GM18909 (cell line): ENCODE results near the gene CNBD2.
"Not testable (repeated sequence)": the region's sequence is repeated elsewhere in the genome, so short reads cannot be mapped to it uniquely, and the experiment has no call there.

Experiments
- ATAC-seq: cut with Tn5 transposase; IDR thresholded peaks from one replicate; pipeline ENCODE4 v1.9.1; 2021; ENCODE audit warnings: mild to moderate bottlenecking; ENCODE audit not compliant: unreplicated experiment, poor library complexity

The CNBD2 gene

DNA sequence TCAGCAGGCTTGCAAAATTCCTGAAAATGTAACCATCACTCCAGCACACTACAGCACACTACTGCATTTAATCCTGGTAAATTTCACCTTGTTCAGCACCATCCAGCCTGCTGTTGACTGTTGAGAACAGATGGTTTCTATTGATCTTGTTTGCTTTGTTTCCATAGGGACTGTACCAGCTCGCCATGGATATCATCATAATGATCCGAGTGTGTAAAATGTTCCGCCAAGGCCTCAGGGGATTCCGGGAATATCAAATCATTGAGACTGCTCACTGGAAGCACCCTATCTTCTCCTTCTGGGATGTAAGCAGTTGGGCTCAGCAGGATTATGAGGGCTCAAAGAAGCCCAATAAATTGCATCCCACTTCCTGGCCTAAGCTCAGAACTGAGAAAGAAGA, 4.1 kb downstream of the CNBD2 start:
- ATAC-seq = no peak

DNA sequence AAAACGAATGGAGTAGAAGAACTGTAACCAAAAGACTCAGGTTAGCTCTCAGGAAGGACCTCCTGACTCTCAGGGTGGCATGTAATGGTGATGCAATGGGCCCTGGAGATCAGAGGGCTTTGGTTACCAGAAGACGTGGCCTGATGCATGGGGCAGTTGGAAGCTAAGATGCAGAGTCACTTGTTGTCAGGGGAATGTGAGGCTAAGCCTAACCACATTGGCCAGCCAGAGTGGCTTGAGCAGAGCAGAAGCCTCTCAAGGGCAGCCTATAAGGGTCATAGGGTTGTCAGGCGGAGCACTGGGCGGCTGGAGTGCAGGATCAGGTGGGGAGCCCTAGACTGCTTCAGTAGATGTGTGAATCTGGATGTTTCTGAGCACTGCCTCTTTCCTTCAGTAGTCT, 5.9 kb downstream of the CNBD2 start:
- no peak for ATAC-seq

DNA sequence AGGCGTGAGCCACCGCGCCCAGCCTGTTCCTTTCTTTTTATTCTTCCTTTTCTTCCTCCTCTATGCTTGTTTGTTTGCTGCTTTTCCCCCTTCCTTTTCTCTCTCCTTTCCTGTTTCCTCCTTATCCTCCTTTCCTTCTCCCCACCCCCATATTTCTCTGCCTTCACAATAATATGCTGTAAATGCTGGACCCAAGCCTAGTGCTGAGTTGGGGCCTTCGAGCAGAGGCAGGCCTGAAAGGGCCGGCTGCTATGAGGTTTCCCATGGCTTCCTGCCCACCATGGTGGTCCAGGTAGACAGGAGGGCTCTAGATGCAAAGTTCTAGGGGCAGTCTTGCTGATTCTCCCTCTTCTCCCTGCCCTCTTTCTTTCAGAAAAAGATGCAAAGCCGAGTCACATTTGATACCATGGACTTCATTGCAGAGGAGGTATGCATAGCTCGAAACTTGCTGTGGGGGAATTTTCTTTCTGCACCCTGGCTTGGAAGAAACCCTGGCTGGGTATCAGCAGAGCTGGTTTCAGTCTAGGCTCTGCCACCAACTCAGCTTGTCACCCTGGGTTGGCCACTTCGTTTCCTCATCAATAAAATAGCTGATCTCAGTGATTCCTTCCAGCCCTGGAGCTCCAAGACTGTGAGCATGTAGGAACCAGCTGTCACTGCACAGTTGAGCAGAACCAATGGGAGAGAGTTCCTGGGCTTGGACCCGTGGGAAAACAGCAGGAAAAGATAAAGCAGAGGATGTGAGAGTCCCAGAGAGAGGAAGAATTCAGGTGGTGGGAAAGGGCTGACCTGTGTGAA, 7.4 kb downstream of the CNBD2 start:
- ATAC-seq = no peak

DNA sequence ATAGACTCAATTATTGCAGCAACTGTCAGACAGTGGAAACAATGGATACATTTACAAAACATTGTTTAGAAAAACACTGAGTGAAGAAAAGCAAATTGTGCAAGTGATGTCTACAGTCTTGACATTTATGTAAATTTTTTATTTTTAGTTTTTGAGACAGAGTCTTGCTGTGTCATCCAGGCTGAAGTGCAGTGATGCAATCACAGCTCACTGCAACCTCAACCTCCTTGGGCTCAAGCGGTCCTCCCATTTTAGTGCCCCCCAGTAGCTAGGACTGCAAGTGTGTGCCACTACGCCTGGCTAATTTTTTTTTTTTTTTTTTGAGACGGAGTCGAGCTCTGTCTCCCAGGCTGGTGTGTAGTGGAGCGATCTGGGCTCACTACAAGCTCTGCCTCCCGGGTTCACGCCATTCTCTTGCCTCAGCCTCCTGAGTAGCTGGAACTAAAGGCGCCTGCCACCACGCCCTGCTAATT, 9.7 kb downstream of the CNBD2 start:
- ATAC-seq = no peak

DNA sequence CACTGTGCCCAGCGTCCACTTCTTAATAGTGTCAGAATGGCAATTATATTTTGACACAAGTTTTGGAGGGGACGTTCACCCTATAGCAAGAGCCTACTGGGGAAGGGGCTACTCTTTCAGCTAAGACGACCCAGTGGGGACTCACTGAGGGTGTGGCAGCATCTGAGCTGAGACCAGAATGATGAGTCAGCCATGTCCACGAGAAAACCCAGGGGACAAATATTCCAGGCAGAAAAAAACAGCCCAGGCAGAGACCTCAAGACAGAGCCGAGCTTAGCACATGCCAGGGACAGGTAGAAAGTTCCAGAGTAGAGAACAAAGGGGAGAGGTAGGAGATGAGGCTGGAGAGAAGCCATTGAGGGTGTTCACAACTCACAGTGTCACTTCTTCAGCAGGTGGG, 11.2 kb downstream of the CNBD2 start:
- ATAC-seq = no peak

DNA sequence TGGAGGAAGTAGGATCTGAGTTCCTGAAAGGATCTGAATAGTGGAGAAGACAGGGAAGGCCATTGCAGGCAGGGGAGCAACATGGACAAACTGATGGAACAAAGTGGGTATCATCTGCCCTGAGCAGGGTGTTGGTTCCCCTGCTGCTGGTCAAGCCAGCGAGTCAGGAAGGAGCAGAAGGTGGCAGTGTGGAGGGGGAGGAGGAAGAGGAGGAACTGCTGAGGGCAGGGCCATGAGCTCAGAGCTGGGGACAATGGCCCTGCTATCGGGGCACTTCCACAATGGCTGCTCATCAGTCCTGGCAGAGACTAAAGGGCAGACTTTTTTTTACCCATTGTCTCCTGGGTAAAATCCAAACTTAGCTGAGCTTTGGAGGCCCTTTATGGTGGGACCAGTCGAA, 13.6 kb downstream of the CNBD2 start:
- no peak for ATAC-seq

DNA sequence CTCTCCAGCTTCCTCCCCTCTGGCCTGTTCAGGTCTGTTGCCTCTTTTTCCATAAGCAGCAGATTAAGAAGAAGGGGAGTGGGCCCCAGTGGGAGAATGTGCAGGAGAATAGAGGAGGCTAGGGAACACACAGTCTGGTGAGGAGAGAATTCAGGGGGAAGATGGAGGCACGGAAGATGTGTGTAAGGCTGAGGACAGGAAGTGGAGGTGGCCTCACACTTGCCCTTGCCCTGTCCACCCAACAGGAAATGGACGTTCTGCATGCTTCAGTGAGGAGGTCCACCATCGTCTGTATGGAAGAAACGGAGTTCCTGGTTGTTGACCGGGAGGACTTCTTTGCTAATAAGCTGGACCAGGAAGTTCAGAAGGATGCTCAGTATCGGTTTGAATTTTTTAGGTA, 16.0 kb downstream of the CNBD2 start:
- ATAC-seq = no peak

DNA sequence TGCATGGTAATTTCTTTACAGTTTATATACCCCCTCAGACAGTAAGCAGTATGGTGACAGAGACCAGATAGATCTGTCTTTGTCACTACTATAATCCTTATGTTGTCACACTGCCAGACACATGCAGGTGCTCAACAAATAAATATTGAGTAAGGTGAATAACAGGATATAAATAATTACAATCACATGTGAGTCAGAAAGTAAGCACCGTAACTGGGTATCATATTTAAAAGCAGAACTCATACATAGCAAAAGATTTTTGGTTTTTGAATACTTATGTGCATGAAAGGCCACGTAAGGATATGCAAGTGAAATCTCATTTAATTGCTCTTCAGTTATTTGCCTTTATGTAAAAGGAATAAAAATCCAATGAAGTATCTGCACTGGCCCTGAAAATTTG, 17.4 kb downstream of the CNBD2 start:
- no peak for ATAC-seq

DNA sequence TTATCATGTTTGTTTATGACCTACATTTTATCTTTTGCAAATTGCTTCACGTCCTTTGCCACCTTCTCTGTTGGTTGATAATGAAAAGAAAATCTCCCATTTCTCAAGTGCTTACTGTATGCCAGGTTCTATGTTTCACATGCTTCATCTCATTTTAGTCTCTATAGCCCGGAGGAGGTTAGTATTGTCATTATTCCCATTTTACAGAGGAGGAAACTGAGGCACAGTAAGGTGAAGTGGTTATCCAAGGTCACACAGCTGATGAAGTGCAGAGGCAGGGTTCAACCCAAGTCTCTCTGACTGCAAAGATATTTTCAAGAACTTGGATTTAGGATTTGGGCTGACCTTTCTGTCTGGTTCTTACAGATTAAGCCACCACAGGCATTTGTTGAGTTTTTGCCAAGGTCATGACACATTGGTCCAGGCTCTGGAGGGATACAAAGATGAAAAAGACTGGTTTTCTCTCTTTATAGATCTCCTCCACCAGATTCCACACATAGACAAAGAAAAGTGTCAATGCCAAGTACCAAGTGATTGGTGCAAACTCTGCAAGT, 20.6 kb downstream of the CNBD2 start:
- no peak for ATAC-seq

DNA sequence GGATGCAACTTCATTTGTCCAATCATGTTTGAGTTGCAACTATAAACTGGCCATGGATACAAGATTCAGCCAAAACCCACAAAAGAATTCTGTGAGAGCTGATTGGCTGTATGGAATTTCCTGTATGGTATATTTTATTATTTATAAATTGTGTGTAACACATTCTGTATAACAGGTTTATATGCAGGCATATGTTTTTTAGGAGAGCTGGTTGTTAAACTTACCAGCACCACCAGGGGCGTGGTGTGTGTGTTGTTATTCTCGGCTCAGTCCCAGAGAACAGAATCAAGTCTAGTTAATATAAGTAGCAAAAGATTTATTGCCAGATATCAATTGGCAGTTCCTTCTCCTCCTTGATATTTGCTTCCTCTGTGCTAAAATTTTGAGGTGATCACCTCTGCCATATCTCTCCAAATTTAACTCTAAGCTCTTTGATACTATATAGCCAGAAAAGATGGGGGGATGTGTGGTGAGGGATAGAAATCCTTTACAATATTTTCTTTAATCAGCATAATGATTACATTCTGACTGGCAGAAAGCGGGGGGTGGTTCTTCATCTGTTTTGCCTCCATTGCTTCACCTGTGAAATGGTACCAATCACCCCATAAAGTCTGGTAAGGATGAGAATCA, 22.9 kb downstream of the CNBD2 start:
- no peak for ATAC-seq

DNA sequence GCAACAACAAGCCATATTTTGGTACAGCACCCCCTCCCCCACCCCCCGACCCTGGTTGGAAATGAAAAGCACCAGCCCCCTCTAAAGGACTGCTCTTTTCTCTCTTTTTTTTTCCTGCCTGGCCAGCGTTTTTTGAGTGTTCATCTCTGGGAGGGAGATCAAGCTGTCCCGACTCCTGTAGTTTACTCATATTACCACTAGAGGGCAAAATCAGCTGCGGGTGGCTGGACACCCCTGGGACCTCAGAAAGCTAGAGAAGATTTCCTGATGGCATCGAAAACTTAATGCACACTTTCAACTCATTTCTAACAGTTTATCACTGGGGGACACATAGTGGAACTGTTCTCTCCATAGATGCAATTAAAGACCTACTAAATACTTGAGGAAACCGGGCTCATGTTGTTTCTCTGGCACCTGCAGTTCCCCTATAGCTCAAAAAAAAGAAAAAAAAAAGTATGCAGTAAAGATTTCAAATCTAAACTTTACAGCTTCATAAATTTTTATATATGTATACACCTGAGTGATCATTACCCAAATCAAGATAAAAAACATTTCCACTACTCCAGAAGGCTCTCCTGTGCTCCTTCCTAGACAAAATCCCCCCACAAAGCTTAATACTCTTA, 24.4 kb downstream of the CNBD2 start:
- ATAC-seq = no peak

DNA sequence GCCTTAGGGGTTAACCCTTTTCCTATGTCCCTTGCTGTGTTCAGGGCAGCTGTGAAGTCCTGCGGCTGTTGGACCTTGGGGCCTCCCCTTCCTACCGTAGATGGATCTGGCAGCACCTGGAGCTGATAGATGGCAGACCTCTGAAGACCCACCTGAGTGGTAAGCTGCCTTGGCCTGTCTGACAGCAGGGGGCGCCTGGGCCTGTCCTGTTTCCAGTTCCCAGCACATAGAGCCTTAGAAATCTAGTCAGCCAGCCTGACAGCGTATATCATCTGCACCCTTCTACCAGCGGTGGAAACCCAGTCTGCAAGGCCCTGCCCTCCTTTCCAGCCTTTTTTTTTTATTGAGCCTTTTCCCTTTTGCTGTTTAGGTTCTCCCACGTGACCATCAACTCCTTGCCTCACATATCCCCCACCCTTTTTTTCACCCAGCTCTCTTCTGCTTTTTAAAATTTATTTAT, 26.6 kb downstream of the CNBD2 start:
- no peak for ATAC-seq

DNA sequence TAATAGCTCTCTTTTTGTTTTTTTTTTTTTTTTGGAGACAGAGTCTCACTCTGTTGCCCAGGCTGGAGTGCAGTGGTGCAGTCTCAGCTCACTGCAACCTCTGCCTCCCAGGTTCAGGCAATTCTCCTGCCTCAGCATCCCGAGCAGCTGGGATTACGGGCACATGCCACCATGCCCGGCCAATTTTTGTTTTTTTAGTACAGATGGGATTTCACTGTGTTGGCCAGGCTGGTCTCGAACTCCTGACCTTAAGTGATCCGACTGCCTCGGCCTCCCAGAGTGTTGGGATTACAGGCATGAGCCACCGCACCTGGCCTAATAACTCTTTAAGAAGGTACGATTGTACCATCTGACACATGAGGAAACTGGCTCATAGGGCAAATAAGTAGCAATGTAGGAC, 28.1 kb downstream of the CNBD2 start:
- not testable (repeated sequence) for ATAC-seq

DNA sequence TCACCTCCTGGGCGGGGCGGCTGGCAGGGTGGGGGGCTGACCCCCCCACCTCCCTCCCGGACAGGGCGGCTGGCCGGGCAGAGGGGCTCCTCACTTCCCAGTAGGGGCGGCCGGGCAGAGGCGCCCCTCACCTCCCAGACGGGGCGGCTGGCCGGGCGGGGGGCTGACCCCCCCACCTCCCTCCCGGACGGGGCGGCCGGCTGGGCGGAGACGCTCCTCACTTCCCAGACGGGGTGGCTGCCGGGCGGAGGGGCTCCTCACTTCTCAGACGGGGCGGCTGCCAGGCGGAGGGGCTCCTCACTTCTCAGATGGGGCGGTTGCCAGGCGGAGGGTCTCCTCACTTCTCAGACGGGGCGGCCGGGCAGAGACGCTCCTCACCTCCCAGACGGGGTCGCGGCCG, 32.9 kb downstream of the CNBD2 start:
- ATAC-seq = not testable (repeated sequence)

DNA sequence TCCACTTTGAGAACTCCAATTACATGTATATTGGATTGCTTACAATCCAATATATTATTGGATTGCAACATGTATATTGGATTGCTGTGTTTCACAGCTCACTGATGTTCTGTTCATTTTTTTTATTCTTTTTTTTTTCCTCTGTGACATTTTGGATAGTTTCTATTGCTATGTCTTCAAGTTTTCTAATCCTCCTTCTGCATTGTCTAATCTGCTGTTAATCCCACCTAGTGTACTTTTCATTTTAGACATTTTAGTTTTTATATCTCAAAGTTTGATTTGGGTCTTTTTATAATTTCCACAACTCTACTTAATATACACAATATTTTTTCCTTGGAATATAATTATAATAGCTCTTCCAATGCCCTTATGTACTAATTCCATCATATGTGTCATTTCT, 34.5 kb downstream of the CNBD2 start:
- no peak for ATAC-seq

DNA sequence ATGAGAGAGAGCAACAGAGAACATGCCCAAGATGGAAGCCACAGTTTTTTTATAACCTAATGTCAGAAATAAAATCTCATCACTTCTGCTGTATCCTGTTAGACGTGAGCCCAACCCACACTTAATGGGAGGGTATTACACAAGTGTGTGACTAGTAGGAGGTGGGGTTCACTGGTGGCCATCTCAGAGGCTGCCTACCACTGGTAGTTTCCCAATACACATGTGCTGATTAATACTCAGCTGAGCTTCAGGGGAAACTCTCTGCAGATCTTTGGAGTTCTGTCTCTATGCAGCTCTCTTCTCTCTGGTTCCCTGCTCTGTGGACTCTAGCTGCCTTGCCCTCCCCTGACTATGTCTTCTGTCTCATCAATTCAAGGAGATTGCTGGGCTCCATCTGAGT, 35.7 kb downstream of the CNBD2 start:
- ATAC-seq = no peak

DNA sequence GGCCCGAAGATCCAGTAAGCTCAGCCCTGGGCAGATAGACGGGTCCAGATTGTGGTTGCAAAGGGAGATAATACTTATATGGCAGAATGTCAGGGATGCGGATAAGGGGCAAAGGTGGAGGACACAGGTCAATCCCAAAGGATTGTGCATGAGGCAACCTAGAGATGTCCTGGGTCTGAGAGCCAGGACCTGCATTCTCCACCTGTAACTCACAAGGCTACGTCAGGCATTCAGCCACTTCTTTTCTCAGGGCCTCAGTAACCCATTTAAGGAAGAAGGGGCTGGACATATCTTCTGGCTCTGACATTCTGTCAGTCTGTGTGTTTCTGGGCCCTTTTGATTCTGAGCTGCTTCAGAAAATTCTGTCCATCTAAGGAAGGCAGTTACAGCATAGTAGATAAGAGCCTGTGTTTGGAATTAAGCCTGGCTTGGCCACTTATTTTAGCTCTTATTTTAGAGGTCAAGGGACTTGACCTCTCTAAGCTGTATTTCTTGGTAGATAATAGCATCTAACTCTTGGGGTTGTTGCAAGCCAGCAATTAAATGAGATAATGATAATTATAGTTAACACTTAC, 40.2 kb downstream of the CNBD2 start:
- ATAC-seq = no peak

DNA sequence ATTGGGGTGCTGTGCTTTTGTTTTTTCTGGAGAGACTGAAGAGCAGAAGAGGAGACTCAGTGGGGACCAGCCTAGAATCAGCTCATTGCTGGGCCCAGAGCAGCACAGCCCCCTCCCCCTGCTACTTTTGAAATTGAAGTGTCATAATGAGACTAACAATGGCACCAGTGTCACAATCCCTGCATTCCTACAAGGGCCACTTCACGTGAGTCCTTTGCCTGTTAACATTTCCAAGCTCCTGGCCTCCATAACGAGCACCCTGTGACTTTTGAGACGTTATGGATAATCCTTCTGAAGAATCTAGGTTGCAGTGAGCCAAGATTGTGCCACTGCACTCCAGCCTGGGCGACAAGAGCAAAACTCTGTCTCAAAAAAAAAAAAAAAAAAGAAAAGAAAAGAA, 41.7 kb downstream of the CNBD2 start:
- ATAC-seq = no peak

DNA sequence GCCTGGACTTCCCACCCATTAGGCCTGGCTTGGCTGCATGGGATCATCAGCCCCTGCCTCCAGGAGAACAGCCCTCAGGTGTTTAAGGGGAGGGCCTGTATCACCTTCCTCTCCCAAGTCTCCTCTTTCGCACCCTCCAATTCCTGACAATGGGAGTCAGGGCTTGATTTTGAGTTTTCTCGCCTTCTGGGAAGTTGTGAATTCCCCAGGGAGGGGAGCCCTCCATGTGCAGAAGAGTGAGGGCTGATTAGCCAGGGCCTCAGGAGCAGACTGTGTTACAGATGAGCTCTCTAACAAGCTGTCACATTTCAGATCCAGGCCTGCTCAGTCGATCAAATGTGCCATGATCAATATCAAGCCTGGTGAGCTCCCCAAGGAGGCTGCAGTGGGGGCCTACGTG, 42.4 kb downstream of the CNBD2 start:
- ATAC-seq = no peak

DNA sequence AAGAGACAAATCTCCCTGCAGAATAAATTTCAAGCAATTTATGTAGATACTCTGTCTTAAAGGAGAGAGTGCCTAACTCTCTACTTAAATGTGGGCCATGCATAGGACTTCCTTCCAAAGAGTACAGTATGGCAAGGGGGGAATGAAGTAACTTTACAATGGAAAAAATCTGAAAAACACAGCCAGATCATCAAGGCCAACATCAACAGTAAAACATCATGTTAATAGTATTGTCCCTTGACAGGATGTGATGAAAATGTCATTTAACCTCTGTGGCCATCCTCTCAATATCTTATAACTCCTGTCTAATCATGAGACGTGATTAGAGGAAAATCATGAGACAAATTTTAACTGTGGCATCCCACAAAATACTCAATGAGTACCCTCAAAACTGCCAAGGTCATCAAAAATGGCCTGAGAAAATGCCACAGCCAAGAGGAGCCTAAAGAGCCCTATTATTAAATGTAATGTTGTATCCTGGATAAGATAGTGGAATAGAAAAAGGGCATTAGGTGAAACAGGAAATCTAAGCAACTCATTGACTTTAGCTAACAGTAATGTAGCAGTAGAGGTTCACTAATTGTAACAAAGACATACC, 47.5 kb downstream of the CNBD2 start:
- no peak for ATAC-seq
